K562 treated with DMSO at 1 percent for 24 hours (cell line): ENCODE data around the gene GPR31. TPM values are rescaled to one million over a fixed set of nuclear protein-coding genes. Genes with fewer than 3 reads are reported as not detected.

Experiments
- total RNA-seq: library from RNA; unstranded; fragments of 300-600 nt; gene quantifications from 2 replicates; pipeline ENCODE4 v1.2.3, GENCODE V29; 2022; ENCODE audit warnings: low read depth; ENCODE audit not compliant: insufficient read depth

GPR31 gene
- not detected in 2 replicates for total RNA-seq

GRCh38 chr6:167157863-167158262, at the start of gene GPR31:
Gene GPR31 (minus strand): TSS chr6:167157980. CDS start chr6:167157831, 149 bp downstream.

GRCh38 chr6:167122827-167123657, 34.7 kb downstream of the GPR31 start, which contains the start of gene CCR6:
Gene CCR6 (plus strand): TSS chr6:167123096. CDS start chr6:167136135, 13,039 bp downstream.

Other genes with a start within 250 kb of the GPR31 start
- 97.0 and 102 TPM in 2 replicates for gene RNASET2, start 201.4 kb downstream of the GPR31 start, total RNA-seq
- 9.6 and 11.7 TPM in 2 replicates for gene CEP43, start 158.6 kb downstream of the GPR31 start, total RNA-seq
- not detected in 2 replicates for gene CCR6, start 34.9 kb downstream of the GPR31 start, total RNA-seq
- gene UNC93A, start 133.3 kb upstream of the GPR31 start, total RNA-seq: not detected in 2 replicates
- gene TTLL2, start 167.1 kb upstream of the GPR31 start, total RNA-seq: not detected in 2 replicates